ENCODE measurements around the gene GLTP. TPM values are rescaled to one million over a fixed set of nuclear protein-coding genes. Genes with fewer than 3 reads are reported as not detected.

The GLTP gene
- total and polyA plus RNA-seq, 2 experiments from 2014 or later = 28.4 to 33.4 TPM

DNA sequence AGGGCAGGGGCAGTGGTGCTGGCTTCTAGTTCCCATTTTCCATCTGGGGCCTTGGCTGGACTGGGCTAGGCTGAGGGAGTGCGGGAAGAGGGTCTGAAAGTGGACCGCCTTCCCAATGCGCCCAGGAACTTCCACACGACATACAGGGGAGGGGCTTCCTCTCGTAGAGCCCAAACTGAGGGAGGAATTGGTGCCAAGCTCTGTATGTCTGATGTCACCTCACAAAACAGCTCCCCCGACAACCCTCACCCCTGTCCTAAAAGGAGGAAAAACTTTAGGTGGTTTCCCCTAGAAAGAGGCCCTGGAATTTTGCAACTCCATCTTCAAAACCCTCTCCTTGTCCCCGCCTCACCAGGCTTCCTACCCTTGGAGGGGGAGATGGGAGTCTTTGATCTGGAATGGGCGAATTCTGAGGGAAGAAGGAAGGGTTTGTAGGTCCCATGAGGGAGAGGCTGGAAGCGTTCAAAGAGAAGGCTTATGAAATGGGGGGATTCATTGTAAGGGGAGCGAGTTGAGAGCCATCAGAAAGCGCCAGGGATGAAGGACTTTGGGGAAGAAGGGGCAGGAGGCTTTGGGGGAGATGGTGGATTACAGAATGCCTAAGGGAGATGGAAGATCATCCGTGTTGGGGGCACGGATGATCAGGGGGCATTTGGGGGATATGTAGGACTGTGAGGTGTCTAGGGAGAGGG lies 844 bp downstream of the GLTP start:
- Histone ChIP-seq H3K9me3 (ENCODE audit: low read depth) (no peaks in the 10 kb centered on the region), H3K4me1 (ENCODE audit: insufficient read depth) (peaks cover 21% of the 10 kb centered on the region), H3K27ac (peak overlapping the region; percentile 72), H3K9me2 (replicated peaks; ENCODE audit: insufficient read depth) (no peaks in the 10 kb centered on the region), H3K27me3 (no peaks in the 10 kb centered on the region), H3K4me2 (peak overlapping the region; percentile 93), H4K20me1 (ENCODE audit: insufficient read depth, poor library complexity, severe bottlenecking) (no peaks in the 10 kb centered on the region), H3K79me2 (peaks cover 41% of the 10 kb centered on the region), H3K4me3 (peak overlapping the region; percentile 84), H3K36me3 (replicated peaks; ENCODE audit: insufficient read depth, low read depth) (no peaks in the 10 kb centered on the region), H2AFZ (peak overlapping the region; percentile 84)
- TF ChIP-seq, protein P1, sequence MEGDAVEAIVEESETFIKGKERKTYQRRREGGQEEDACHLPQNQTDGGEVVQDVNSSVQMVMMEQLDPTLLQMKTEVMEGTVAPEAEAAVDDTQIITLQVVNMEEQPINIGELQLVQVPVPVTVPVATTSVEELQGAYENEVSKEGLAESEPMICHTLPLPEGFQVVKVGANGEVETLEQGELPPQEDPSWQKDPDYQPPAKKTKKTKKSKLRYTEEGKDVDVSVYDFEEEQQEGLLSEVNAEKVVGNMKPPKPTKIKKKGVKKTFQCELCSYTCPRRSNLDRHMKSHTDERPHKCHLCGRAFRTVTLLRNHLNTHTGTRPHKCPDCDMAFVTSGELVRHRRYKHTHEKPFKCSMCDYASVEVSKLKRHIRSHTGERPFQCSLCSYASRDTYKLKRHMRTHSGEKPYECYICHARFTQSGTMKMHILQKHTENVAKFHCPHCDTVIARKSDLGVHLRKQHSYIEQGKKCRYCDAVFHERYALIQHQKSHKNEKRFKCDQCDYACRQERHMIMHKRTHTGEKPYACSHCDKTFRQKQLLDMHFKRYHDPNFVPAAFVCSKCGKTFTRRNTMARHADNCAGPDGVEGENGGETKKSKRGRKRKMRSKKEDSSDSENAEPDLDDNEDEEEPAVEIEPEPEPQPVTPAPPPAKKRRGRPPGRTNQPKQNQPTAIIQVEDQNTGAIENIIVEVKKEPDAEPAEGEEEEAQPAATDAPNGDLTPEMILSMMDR (IDR thresholded peaks at IDR 0.05; ENCODE audit: poor library complexity) = no peak
- TF ChIP-seq EZH2 (IDR thresholded peaks at IDR 0.05; ENCODE audit: borderline replicate concordance) (no peak), EZH2phosphoT487 (IDR thresholded peaks at IDR 0.05; ENCODE audit: low read depth, severe bottlenecking, unreplicated experiment) (no peak)
- 14% methylated on average over 11 of the region's 13 CpGs for WGBS (ENCODE audit: low lambda C conversion rate, missing lambda C conversion rate)
- DNase-seq (ENCODE audit: low spot score) = no peak

DNA sequence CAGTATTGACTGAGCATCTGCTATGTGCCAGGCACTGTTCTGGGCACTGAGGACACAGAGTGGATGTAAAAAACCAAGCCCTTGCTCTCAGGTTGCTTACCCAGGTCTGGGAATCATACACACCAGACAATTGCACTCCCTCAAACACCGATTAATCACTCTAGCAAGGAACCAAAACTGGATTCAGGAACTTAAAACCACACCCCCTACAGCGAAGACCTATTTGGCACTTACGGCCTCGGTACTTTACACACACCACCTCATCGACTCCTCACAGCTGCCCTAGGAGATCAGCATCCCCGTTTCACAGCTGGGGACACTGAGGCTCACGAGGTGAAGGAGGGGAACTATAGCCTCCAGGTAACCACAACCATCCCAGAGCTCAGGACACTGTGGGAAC lies 1.6 kb downstream of the GLTP start:
- DNase-seq (ENCODE audit: low spot score) = no peak
- Histone ChIP-seq H3K36me3 (replicated peaks; ENCODE audit: insufficient read depth, low read depth) (no peaks in the 10 kb centered on the region), H3K79me2 (peaks cover 48% of the 10 kb centered on the region), H3K4me1 (ENCODE audit: insufficient read depth) (peaks cover 21% of the 10 kb centered on the region), H3K9me3 (ENCODE audit: low read depth) (no peaks in the 10 kb centered on the region), H3K4me2 (peak overlapping the region; percentile 93), H4K20me1 (ENCODE audit: insufficient read depth, poor library complexity, severe bottlenecking) (no peaks in the 10 kb centered on the region), H3K4me3 (peak overlapping the region; percentile 84), H3K27ac (peak overlapping the region; percentile 72), H2AFZ (no peak overlapping the region), H3K9me2 (replicated peaks; ENCODE audit: insufficient read depth) (no peaks in the 10 kb centered on the region), H3K27me3 (no peaks in the 10 kb centered on the region)
- TF ChIP-seq EZH2phosphoT487 (IDR thresholded peaks at IDR 0.05; ENCODE audit: low read depth, severe bottlenecking, unreplicated experiment) (no peak), EZH2 (IDR thresholded peaks at IDR 0.05; ENCODE audit: borderline replicate concordance) (no peak)
- TF ChIP-seq, protein P1 (IDR thresholded peaks at IDR 0.05; ENCODE audit: poor library complexity) = no peak
- 77% methylated on average over 7 of the region's 7 CpGs for WGBS (ENCODE audit: low lambda C conversion rate, missing lambda C conversion rate)

DNA sequence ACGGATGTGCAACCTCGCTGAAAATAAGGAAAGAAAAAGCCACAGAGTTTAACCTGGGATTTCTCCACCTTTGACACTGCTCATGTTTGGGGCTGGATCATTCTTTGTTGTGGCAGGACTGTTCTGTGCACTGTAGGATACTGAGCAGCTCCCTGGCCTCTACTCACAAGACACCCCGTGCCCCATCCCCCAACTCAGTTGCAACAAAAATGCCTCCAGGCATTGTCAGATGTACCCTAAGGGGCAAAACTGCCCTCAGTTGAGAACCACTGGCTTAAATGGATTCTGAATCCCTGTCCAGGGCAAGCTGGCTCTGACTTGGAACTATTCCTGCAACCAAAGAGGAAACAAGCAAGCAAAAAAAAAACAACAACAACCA lies 2.1 kb downstream of the GLTP start:
- Histone ChIP-seq H3K79me2 (peaks cover 50% of the 10 kb centered on the region), H2AFZ (no peak overlapping the region), H3K36me3 (replicated peaks; ENCODE audit: insufficient read depth, low read depth) (no peaks in the 10 kb centered on the region), H3K4me1 (ENCODE audit: insufficient read depth) (peaks cover 21% of the 10 kb centered on the region), H3K27ac (no peak overlapping the region), H3K4me3 (no peak overlapping the region), H3K27me3 (no peaks in the 10 kb centered on the region), H4K20me1 (ENCODE audit: insufficient read depth, poor library complexity, severe bottlenecking) (no peaks in the 10 kb centered on the region), H3K4me2 (peak overlapping the region; percentile 41), H3K9me3 (ENCODE audit: low read depth) (no peaks in the 10 kb centered on the region), H3K9me2 (replicated peaks; ENCODE audit: insufficient read depth) (no peaks in the 10 kb centered on the region)
- WGBS (ENCODE audit: low lambda C conversion rate, missing lambda C conversion rate) = 71% methylated on average over 3 of the region's 3 CpGs
- no peak for TF ChIP-seq EZH2phosphoT487 (IDR thresholded peaks at IDR 0.05; ENCODE audit: low read depth, severe bottlenecking, unreplicated experiment)
- TF ChIP-seq, protein P1 (IDR thresholded peaks at IDR 0.05; ENCODE audit: poor library complexity) = no peak
- no peak for TF ChIP-seq EZH2 (IDR thresholded peaks at IDR 0.05; ENCODE audit: borderline replicate concordance)
- DNase-seq (ENCODE audit: low spot score) = no peak
